Measurements from ENCODE around the gene DUSP5. TPM values are rescaled to one million over a fixed set of nuclear protein-coding genes. Genes with fewer than 3 reads are reported as not detected.

DUSP5 gene
- total RNA-seq, 1 donor: 10.1 TPM

- Histone ChIP-seq H3K4me2 (ENCODE audit: insufficient read depth, low read length) (no peak overlapping the region), H3K4me3 (ENCODE audit: insufficient read depth, low read length) (no peak overlapping the region), H3K27me3 (ENCODE audit: insufficient read depth, low read length) (no peaks in the 10 kb centered on the region), H3K79me2 (ENCODE audit: insufficient read depth, low read length) (no peaks in the 10 kb centered on the region), H3K9me3 (ENCODE audit: low read depth, low read length) (no peaks in the 10 kb centered on the region), H3K27ac (ENCODE audit: low read depth, low read length) (no peak overlapping the region), H2AFZ (ENCODE audit: low read length) (no peak overlapping the region), H3K36me3 (ENCODE audit: insufficient read depth, low read length) (no peaks in the 10 kb centered on the region), H4K20me1 (ENCODE audit: insufficient read depth, low read length) (no peaks in the 10 kb centered on the region), H3K4me1 (ENCODE audit: insufficient read depth, low read length) (peaks cover 42% of the 10 kb centered on the region)
- DNase-seq (ENCODE audit: insufficient read length, low spot score, missing footprints): no peak
- TF ChIP-seq CTCF (IDR thresholded peaks at IDR 0.05; ENCODE audit: extremely low read depth, low read depth, low read length): no peak
These were observed 26.0 kb downstream of the DUSP5 start for GRCh38 chr10:110523736-110524135.

- no peak for TF ChIP-seq CTCF (IDR thresholded peaks at IDR 0.05; ENCODE audit: extremely low read depth, low read depth, low read length)
- no peak for DNase-seq (ENCODE audit: insufficient read length, low spot score, missing footprints)
- no peaks in the 10 kb centered on the region for H3K36me3 ChIP-seq (ENCODE audit: insufficient read depth, low read length)
- peaks cover 48% of the 10 kb centered on the region for H3K4me1 ChIP-seq (ENCODE audit: insufficient read depth, low read length)
- no peaks in the 10 kb centered on the region for H3K9me3 ChIP-seq (ENCODE audit: low read depth, low read length)
- no peak overlapping the region for H3K27ac ChIP-seq (ENCODE audit: low read depth, low read length)
- no peak overlapping the region for H3K4me2 ChIP-seq (ENCODE audit: insufficient read depth, low read length)
- H3K4me3 ChIP-seq (ENCODE audit: insufficient read depth, low read length): no peak overlapping the region
- H3K79me2 ChIP-seq (ENCODE audit: insufficient read depth, low read length): no peaks in the 10 kb centered on the region
- no peaks in the 10 kb centered on the region for H4K20me1 ChIP-seq (ENCODE audit: insufficient read depth, low read length)
- no peak overlapping the region for H2AFZ ChIP-seq (ENCODE audit: low read length)
- H3K27me3 ChIP-seq (ENCODE audit: insufficient read depth, low read length): no peaks in the 10 kb centered on the region
These were observed 26.6 kb downstream of the DUSP5 start for GRCh38 chr10:110524179-110524858.

GRCh38 chr10:110524859-110525232 lies 27.1 kb downstream of the DUSP5 start:
- no peak overlapping the region for H3K27ac ChIP-seq (ENCODE audit: low read depth, low read length)
- H4K20me1 ChIP-seq (ENCODE audit: insufficient read depth, low read length): no peaks in the 10 kb centered on the region
- no peaks in the 10 kb centered on the region for H3K79me2 ChIP-seq (ENCODE audit: insufficient read depth, low read length)
- no peak overlapping the region for H2AFZ ChIP-seq (ENCODE audit: low read length)
- H3K4me1 ChIP-seq (ENCODE audit: insufficient read depth, low read length): peaks cover 53% of the 10 kb centered on the region
- no peaks in the 10 kb centered on the region for H3K9me3 ChIP-seq (ENCODE audit: low read depth, low read length)
- H3K36me3 ChIP-seq (ENCODE audit: insufficient read depth, low read length): no peaks in the 10 kb centered on the region
- TF ChIP-seq CTCF (IDR thresholded peaks at IDR 0.05; ENCODE audit: extremely low read depth, low read depth, low read length): no peak
- no peak overlapping the region for H3K4me2 ChIP-seq (ENCODE audit: insufficient read depth, low read length)
- H3K27me3 ChIP-seq (ENCODE audit: insufficient read depth, low read length): no peaks in the 10 kb centered on the region
- no peak overlapping the region for H3K4me3 ChIP-seq (ENCODE audit: insufficient read depth, low read length)
- DNase-seq (ENCODE audit: insufficient read length, low spot score, missing footprints): no peak

GRCh38 chr10:110525349-110526260 lies 27.9 kb downstream of the DUSP5 start:
- Histone ChIP-seq H3K27me3 (ENCODE audit: insufficient read depth, low read length) (no peaks in the 10 kb centered on the region), H3K4me2 (ENCODE audit: insufficient read depth, low read length) (peak overlapping the region; percentile 13), H4K20me1 (ENCODE audit: insufficient read depth, low read length) (no peaks in the 10 kb centered on the region), H3K4me1 (ENCODE audit: insufficient read depth, low read length) (peaks cover 59% of the 10 kb centered on the region), H3K27ac (ENCODE audit: low read depth, low read length) (peak overlapping the region; percentile 54), H3K4me3 (ENCODE audit: insufficient read depth, low read length) (no peak overlapping the region), H3K9me3 (ENCODE audit: low read depth, low read length) (no peaks in the 10 kb centered on the region), H2AFZ (ENCODE audit: low read length) (peak overlapping the region; percentile 16), H3K36me3 (ENCODE audit: insufficient read depth, low read length) (no peaks in the 10 kb centered on the region), H3K79me2 (ENCODE audit: insufficient read depth, low read length) (no peaks in the 10 kb centered on the region)
- DNase-seq (ENCODE audit: insufficient read length, low spot score, missing footprints): peak; percentile 91
- no peak for TF ChIP-seq CTCF (IDR thresholded peaks at IDR 0.05; ENCODE audit: extremely low read depth, low read depth, low read length)

Measured in osteoblast (primary cell).